Retinal pigment epithelial cell (primary cell): Measurements from ENCODE around the gene UBR1.
"Not testable (repeated sequence)": the region's sequence is repeated elsewhere in the genome, so short reads cannot be mapped to it uniquely, and the experiment has no call there.

ENCODE experiments used
- DNase-seq: peaks from one replicate; pipeline ENCODE4 v3.0.0-alpha.2; 2010; ENCODE audit warnings: low read depth
- H3K4me3 ChIP-seq: 2 replicates; pipeline ENCODE4 v1.5.1; 2011; ENCODE audit warnings: mild to moderate bottlenecking, low read length, control low read depth, moderate library complexity
- TF ChIP-seq, protein P1 (sequence below): conservative IDR thresholded peaks from 2 replicates; pipeline ENCODE4 v1.5.1; 2011; ENCODE audit warnings: low read depth, low read length, control low read depth, inconsistent platforms

The UBR1 gene

DNA sequence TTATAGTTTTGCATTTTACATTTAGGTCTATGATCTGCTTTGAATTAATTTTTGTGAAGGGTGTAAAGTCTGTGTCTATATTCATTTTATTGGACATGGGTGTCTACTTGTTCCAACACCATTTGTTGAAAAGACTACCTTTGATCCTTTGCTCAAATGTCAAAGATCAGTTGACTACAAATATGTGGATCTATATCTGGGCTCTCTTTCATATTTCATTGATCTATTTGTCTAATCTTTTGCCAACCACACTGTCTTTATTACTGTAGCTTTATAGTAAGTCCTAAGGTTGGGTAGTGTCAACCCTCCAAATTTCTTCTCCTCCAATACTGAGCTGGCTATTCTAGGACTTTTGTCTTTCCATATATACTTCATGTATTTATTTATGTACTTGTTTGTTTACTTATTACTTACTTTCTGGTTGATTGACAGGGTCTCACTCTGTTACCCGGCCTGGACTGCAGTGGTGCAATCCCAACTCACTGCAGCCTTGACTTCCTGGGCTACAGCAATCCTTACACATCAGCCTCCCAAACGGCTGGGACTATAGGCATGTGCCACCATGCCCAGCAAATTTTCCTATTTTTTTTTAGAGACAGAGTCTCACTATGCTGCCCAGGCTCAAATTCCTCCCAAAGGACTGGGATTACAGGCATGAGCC is 131.5 kb downstream of the UBR1 start:
- H3K4me3 ChIP-seq, result no peak overlapping the region
- DNase-seq, result no peak
- TF ChIP-seq, protein P1, sequence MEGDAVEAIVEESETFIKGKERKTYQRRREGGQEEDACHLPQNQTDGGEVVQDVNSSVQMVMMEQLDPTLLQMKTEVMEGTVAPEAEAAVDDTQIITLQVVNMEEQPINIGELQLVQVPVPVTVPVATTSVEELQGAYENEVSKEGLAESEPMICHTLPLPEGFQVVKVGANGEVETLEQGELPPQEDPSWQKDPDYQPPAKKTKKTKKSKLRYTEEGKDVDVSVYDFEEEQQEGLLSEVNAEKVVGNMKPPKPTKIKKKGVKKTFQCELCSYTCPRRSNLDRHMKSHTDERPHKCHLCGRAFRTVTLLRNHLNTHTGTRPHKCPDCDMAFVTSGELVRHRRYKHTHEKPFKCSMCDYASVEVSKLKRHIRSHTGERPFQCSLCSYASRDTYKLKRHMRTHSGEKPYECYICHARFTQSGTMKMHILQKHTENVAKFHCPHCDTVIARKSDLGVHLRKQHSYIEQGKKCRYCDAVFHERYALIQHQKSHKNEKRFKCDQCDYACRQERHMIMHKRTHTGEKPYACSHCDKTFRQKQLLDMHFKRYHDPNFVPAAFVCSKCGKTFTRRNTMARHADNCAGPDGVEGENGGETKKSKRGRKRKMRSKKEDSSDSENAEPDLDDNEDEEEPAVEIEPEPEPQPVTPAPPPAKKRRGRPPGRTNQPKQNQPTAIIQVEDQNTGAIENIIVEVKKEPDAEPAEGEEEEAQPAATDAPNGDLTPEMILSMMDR, result no peak

DNA sequence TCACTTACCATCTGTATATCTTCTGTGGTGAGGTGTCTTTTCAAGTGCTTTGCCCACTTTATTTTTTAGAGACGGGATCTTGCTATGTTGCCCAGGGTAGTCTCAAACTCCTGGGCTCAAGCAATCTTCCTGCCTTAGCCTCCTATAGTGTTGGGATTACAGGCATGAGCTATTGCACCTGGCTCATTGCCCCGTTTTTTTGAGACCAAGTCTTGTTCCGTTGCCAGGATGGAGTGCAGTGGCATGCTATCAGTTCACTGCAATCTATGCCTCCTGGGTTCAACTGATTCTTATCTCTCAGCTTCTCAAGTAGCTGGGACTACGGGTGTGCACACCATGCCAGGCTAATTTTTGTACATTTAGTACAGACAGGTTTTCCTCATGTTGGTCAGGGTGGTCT is 132.7 kb downstream of the UBR1 start:
- TF ChIP-seq, protein P1, result no peak
- no peak for DNase-seq
- no peak overlapping the region for H3K4me3 ChIP-seq

DNA sequence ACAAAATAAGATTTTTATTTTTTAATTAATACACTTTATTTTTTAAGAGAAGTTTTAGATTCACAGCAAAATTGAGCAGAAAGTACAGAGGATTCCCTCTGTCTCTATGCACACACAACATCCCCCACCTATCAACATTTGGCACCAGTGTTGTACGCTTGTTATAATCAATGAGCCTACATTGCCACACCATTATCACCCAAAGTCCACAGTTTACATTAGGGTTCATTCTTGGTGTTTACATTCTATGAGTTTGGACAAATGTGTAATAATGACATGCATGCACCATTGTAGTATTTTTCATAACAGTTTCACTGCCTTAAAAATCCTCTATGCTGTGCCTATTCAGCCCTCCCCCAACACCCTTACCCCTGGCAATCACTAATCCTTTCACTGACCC is 134.0 kb downstream of the UBR1 start:
- TF ChIP-seq, protein P1, result no peak
- no peak for DNase-seq
- no peak overlapping the region for H3K4me3 ChIP-seq

DNA sequence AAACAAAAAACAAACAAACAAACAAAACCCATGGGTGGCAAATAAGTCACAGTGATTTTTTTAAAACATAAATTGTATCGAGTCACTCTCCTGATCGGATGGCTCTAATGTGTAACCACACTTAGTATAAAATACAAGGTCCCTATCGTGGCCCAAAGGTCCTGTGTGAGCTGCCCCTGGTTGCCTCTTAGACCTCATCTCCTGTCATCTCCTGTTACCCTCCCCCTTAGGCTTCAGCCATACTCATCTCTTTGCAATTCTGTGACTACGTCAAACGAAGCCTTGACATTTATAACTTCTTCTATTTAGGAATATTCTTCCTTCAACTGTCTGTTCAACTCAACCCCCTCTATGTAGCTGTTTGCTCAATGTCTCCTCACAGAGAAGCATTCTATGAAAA is 141.4 kb downstream of the UBR1 start:
- TF ChIP-seq, protein P1, result no peak
- no peak for DNase-seq
- no peak overlapping the region for H3K4me3 ChIP-seq

DNA sequence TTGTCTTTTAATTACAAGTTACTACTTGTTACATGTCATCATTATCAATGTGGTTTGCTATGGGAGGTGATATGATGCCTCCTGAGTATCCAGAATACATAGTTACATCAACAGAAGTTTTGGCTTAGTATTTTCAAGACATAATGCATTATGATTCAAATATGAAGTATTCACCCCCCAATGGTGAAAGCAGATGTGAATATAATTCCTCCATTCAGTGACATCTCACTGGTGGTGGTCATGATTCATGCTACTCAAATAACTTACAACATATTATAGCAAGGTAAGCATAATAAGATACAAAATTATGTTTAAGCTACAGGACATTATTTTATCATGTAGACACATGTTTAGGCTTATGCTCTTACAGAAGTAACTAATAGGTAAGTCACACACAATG is 150.3 kb downstream of the UBR1 start:
- no peak for DNase-seq
- H3K4me3 ChIP-seq, result no peak overlapping the region
- TF ChIP-seq, protein P1, result no peak

DNA sequence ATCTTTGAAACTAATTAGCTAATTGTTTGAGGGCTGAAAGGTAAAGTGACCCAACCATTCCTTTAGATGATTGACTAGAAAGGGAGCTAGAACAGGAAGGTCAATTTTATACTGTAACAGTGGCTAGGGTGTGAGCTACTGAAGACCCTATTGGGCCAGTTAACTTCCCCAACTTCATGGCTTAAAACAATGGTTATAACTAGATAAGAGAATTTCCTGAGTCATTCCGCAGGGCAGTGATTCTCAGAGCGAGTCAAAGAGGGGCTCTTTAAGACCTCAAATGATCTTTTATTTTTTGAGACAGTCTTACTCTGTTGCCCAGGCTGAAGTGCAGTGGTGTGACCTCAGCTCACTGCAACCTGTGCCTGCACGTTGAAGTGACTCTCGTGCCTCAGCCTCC is 151.5 kb downstream of the UBR1 start:
- TF ChIP-seq, protein P1, result no peak
- DNase-seq, result no peak
- no peak overlapping the region for H3K4me3 ChIP-seq

DNA sequence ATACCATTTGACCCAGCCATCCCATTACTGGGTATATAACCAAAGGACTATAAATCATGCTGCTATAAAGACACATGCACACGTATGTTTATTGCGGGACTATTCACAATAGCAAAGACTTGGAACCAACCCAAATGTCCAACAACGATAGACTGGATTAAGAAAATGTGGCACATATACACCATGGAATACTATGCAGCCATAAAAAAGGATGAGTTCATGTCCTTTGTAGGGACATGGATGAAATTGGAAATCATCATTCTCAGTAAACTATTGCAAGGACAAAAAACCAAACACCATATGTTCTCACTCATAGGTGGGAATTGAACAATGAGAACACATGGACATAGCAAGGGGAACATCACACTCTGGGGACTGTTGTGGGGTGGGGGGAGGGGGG is 156.9 kb downstream of the UBR1 start:
- not testable (repeated sequence) for H3K4me3 ChIP-seq, DNase-seq

DNA sequence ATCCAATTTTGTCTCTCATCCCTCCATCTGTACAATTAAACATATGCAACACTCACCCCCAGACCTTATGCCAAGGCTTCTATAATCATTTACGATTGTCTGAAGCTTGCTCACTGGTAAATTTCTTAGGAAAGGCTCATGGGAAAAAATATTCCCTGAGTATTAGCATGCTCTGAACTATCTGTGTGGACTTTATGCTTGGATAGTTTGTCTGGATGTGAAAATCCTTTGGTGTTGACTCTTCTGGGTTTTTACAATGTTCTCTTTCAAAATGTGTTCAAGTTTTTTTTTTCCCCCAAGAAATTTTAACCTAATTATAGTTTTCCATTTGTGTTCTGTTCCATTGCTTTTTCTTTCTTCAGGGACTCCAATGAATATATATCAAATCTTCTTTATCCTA is 165.3 kb downstream of the UBR1 start:
- no peak for DNase-seq
- no peak overlapping the region for H3K4me3 ChIP-seq
- TF ChIP-seq, protein P1, result no peak
